Stomach (tissue), 9 donors: ENCODE results near the gene PRDM16. TPM values are rescaled to one million over a fixed set of nuclear protein-coding genes. Genes with fewer than 3 reads are reported as not detected.

Experiments used
- DNase-seq, 2 donors: peaks; one replicate each; pipeline versions ENCODE4 v3.0.0 to v3.0.0-alpha.2; 2013 to 2019
- H3K27ac ChIP-seq, 5 donors: fragments of 200-600 bp in 4 of 5; sonication (generic) in 4 of 5; one replicate each; pipeline ENCODE4 v1.5.1; 2013 to 2019; ENCODE audit warnings: mild to moderate bottlenecking in 1 of 5, moderate library complexity in 1 of 5
- H3K27me3 ChIP-seq, 3 donors: fragments of 200-600 bp; sonication (generic); one replicate each; pipeline ENCODE4 v1.5.1; 2017 to 2019; ENCODE audit warnings: mixed run types in 1 of 3
- H3K36me3 ChIP-seq, 4 donors: fragments of 200-600 bp; sonication (generic); 1 replicate in 3 of 4; 2 replicates in 1 of 4; pipeline ENCODE4 v1.5.1; 2016 to 2019
- H3K4me1 ChIP-seq, 4 donors: fragments of 200-600 bp; sonication (generic); one replicate each; pipeline ENCODE4 v1.5.1; 2016 to 2019
- H3K4me3 ChIP-seq, 4 donors: fragments of 200-600 bp; sonication (generic) in 3 of 4; one replicate each; pipeline ENCODE4 v1.5.1; 2016 to 2019; ENCODE audit warnings: mild to moderate bottlenecking in 1 of 4
- H3K9me3 ChIP-seq, 4 donors: fragments of 200-600 bp; sonication (generic); one replicate each; pipeline ENCODE4 v1.5.1; 2016 to 2019
- EP300 ChIP-seq: sonication (generic); formaldehyde crosslinking; IDR thresholded peaks from one replicate; pipeline ENCODE4 v1.6.1; 2017; ENCODE audit warnings: antibody characterized with exemption
- POLR2A ChIP-seq, 4 donors: fragments of 450-650 bp; IDR thresholded peaks; one replicate each; pipeline ENCODE4 v1.6.1; 2016; ENCODE audit warnings: antibody characterized with exemption in 4 of 4, control low read depth in 2 of 4, mild to moderate bottlenecking in 1 of 4, moderate library complexity in 1 of 4
- POLR2AphosphoS5 ChIP-seq, 3 donors: sonication (generic); formaldehyde crosslinking; IDR thresholded peaks; one replicate each; pipeline ENCODE4 v1.6.1; 2016; ENCODE audit warnings: antibody characterized with exemption in 3 of 3
- WGBS, 5 donors: extraction: QIAGEN DNeasy Blood & Tissue Kit in 3 of 5; methylation state at CpG; one replicate each; pipeline versions ENCODE4 v1.1.5 to v1.1.7; 2013 to 2018; 5-methylcytosine and 5-hydroxymethylcytosine counted together
- intact Hi-C: fragments of 100-400 bp; cut with DNase I; formaldehyde crosslinking; loops from one replicate; pipeline ENCODE4 v1.15.1; 2023; ENCODE audit warnings: low total_unique reads
- polyA plus RNA-seq, 3 donors: library from polyadenylated mRNA; stranded (reverse); fragments of 200-250 nt; gene quantifications; one replicate each; pipeline ENCODE4 v1.2.3, GENCODE V29; 2013
- total RNA-seq, 5 donors: library from RNA; depleted of rRNA; stranded (reverse); fragments of >200 nt; gene quantifications; one replicate each; pipeline versions ENCODE4 v1.1.0 to v1.2.3, GENCODE V29; 2014 to 2016
- TF ChIP-seq, protein P1 (sequence below), 7 experiments: fragments of 450-650 bp in 4 of 7; fragments of 200-600 bp in 3 of 7; sonication (generic) in 3 of 7; IDR thresholded peaks; one replicate each; pipeline ENCODE4 v1.5.1; 2016 to 2019; ENCODE audit warnings: antibody characterized with exemption in 7 of 7, control low read depth in 2 of 7, mild to moderate bottlenecking in 1 of 7
- donor health status: healthy with polysubstance abuse.
- donor health status: Bipolar disorder and iron deficiency.
- donor health status: healthy.

PRDM16 gene
- total and polyA plus RNA-seq, 8 donors, result 0.29 to 222 (median 15.8) TPM

GRCh38 chr1:3139451-3139852 is 70.4 kb downstream of the PRDM16 start:
- H3K4me3 ChIP-seq, result peak overlapping the region in 3 of 4 donors; percentile 14 to 32 (median 22)
- WGBS, 5 donors, result 14 to 50% (median 33%) methylated on average over 6 to 16 of the region's 16 CpGs

GRCh38 chr1:3139871-3140361 is 70.9 kb downstream of the PRDM16 start:
- H3K4me1 ChIP-seq, result peaks cover 28 to 65% (median 43%) of the 10 kb centered on the region in 4 donors
- H3K27me3 ChIP-seq, result peaks cover 0 to 77% (median 0%) of the 10 kb centered on the region in 3 donors
- peak overlapping the region in 4 of 5 donors; percentile 9 to 41 (median 26) for H3K27ac ChIP-seq
- intact Hi-C loops, result no loop called here
- H3K36me3 ChIP-seq, result no peaks in the 10 kb centered on the region
- no peak for DNase-seq
- WGBS, 5 donors, result 42 to 49% (median 45%) methylated on average over 26 of the region's 26 CpGs
- peak overlapping the region; percentile 11 to 32 (median 18) for H3K4me3 ChIP-seq
- TF ChIP-seq EP300 (no peak), POLR2AphosphoS5 (IDR thresholded peaks at IDR 0.05) (no peak), POLR2A (IDR thresholded peaks at IDR 0.05) (no peak)
- TF ChIP-seq, protein P1, sequence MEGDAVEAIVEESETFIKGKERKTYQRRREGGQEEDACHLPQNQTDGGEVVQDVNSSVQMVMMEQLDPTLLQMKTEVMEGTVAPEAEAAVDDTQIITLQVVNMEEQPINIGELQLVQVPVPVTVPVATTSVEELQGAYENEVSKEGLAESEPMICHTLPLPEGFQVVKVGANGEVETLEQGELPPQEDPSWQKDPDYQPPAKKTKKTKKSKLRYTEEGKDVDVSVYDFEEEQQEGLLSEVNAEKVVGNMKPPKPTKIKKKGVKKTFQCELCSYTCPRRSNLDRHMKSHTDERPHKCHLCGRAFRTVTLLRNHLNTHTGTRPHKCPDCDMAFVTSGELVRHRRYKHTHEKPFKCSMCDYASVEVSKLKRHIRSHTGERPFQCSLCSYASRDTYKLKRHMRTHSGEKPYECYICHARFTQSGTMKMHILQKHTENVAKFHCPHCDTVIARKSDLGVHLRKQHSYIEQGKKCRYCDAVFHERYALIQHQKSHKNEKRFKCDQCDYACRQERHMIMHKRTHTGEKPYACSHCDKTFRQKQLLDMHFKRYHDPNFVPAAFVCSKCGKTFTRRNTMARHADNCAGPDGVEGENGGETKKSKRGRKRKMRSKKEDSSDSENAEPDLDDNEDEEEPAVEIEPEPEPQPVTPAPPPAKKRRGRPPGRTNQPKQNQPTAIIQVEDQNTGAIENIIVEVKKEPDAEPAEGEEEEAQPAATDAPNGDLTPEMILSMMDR (IDR thresholded peaks at IDR 0.05), result no peak
- no peaks in the 10 kb centered on the region for H3K9me3 ChIP-seq

More at GRCh38 chr1:3139451-3139852, 70.4 kb downstream of the PRDM16 start:
- intact Hi-C loops, result no loop called here
- Histone ChIP-seq H3K9me3 (no peaks in the 10 kb centered on the region), H3K27ac (peak overlapping the region; percentile 3 to 41 (median 25)), H3K4me1 (peaks cover 28 to 65% (median 44%) of the 10 kb centered on the region in 4 donors), H3K27me3 (peaks cover 0 to 73% (median 0%) of the 10 kb centered on the region in 3 donors), H3K36me3 (no peaks in the 10 kb centered on the region)
- no peak for TF ChIP-seq POLR2A (IDR thresholded peaks at IDR 0.05)
- DNase-seq, result no peak

DNA sequence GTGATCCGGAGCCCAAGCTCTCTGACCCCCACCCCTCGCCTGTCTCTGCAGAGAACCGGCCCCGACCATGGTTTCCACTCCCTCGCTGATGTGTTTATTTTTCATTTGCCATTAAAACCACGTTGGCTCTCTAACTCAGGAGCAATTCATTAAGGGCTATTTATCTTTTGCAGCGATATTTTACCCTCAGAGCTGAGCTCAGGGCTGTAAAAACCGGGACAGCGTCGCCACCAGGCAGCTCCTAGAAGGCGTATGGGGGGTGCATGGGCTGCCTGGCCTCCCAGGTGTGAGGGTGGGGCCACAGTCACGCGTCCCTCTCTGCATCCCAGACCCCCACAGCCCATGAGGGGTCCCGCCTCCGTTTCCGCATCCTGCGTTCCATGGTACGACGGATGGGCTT is 71.4 kb downstream of the PRDM16 start:
- Histone ChIP-seq H3K27me3 (peaks cover 0 to 82% (median 4%) of the 10 kb centered on the region in 3 donors), H3K4me1 (peaks cover 32 to 64% (median 43%) of the 10 kb centered on the region in 4 donors), H3K4me3 (peak overlapping the region in 2 of 4 donors; percentile 22 to 32), H3K36me3 (no peaks in the 10 kb centered on the region), H3K9me3 (no peaks in the 10 kb centered on the region), H3K27ac (peak overlapping the region in 2 of 5 donors; percentile 9 to 41)
- no peak for TF ChIP-seq EP300
- TF ChIP-seq, protein P1 (IDR thresholded peaks at IDR 0.05), result no peak
- TF ChIP-seq POLR2A (IDR thresholded peaks at IDR 0.05), result no peak
- TF ChIP-seq POLR2AphosphoS5 (IDR thresholded peaks at IDR 0.05), result no peak
- peak in 1 of 2 donors; percentile 47 for DNase-seq
- 37 to 60% (median 50%) methylated on average over 19 of the region's 19 CpGs for WGBS, 5 donors
- intact Hi-C loops, result no loop called here

DNA sequence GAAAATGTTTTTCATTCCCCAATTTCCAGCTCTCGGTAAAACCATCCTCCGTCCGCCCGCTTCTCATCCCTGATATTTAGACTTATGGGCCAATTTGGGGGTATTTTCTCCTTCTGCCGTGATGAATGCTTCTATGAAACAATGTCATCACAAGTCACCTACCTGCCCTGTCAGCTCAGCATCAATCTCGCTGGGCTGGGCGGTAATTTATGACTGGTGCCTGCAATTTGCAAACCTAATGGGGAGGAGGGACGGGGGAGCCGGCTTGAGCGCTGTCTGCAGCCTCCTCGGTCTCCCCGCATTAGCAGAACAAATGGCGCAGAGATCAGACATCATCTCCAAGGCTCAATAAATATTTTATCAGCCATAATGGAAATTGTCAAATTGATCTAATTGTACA is 72.1 kb downstream of the PRDM16 start:
- H3K4me1 ChIP-seq, result peaks cover 31 to 64% (median 41%) of the 10 kb centered on the region in 4 donors
- peaks cover 0 to 89% (median 6%) of the 10 kb centered on the region in 3 donors for H3K27me3 ChIP-seq
- H3K27ac ChIP-seq, result no peak overlapping the region
- no peaks in the 10 kb centered on the region for H3K9me3 ChIP-seq
- H3K36me3 ChIP-seq, result no peaks in the 10 kb centered on the region
- H3K4me3 ChIP-seq, result no peak overlapping the region
- TF ChIP-seq, protein P1 (IDR thresholded peaks at IDR 0.05), result no peak
- TF ChIP-seq POLR2A (IDR thresholded peaks at IDR 0.05), result no peak
- no peak for TF ChIP-seq POLR2AphosphoS5 (IDR thresholded peaks at IDR 0.05)
- no peak for TF ChIP-seq EP300
- WGBS, 5 donors, result 88 to 95% (median 92%) methylated on average over 13 of the region's 13 CpGs
- intact Hi-C loops, result no loop called here
- DNase-seq, result no peak

DNA sequence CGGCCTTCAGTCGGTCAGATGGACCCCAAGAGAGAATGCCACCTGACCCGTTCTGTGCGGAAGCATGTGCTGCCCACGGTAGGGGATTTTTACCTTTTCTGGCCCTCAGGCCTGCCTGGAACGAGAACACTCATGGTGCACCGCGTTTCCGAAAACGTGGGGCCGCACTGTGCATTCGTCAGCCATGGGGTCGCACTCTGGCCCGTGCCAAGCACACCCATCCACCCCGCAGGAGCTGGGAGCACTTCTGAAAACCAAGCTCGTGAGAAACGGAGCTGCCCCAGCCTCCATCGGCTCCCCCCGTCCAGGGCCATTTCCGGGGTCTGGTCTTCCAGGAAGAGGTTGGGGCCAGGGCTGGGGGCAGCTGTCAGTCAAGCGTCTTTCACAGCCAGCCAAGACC is 72.8 kb downstream of the PRDM16 start:
- no peak for DNase-seq
- intact Hi-C loops, result no loop called here
- Histone ChIP-seq H3K4me1 (peaks cover 26 to 62% (median 35%) of the 10 kb centered on the region in 4 donors), H3K9me3 (no peaks in the 10 kb centered on the region), H3K27me3 (peaks cover 0 to 84% (median 6%) of the 10 kb centered on the region in 3 donors), H3K4me3 (no peak overlapping the region), H3K27ac (no peak overlapping the region), H3K36me3 (no peaks in the 10 kb centered on the region)
- WGBS, 5 donors, result 57 to 70% (median 65%) methylated on average over 21 of the region's 21 CpGs
- TF ChIP-seq POLR2A (IDR thresholded peaks at IDR 0.05) (no peak), EP300 (no peak), POLR2AphosphoS5 (IDR thresholded peaks at IDR 0.05) (no peak)
- TF ChIP-seq, protein P1 (IDR thresholded peaks at IDR 0.05), result no peak
